NT2/D1 (cell line): Measurements from ENCODE around the gene CLEC4G.
"Not testable (repeated sequence)": the region's sequence is repeated elsewhere in the genome, so short reads cannot be mapped to it uniquely, and the experiment has no call there.

Experiments
- DNase-seq: peaks from one replicate; pipeline ENCODE4 v3.0.0-alpha.2; 2011; ENCODE audit warnings: low read depth, low spot score
- H3K27me3 ChIP-seq: 2 replicates; pipeline ENCODE4 v1.6.0; 2011; ENCODE audit warnings: mild to moderate bottlenecking; ENCODE audit not compliant: insufficient read length, insufficient read depth
- H3K36me3 ChIP-seq: 2 replicates; pipeline ENCODE4 v1.6.1; 2011; ENCODE audit warnings: mild to moderate bottlenecking, low read length, mixed read lengths; ENCODE audit not compliant: insufficient read depth, insufficient read length
- H3K4me1 ChIP-seq: 2 replicates; pipeline ENCODE4 v1.5.1; 2011; ENCODE audit not compliant: insufficient read depth, insufficient read length
- H3K4me3 ChIP-seq: 2 replicates; pipeline ENCODE4 v1.5.1; 2011; ENCODE audit warnings: low read depth; ENCODE audit not compliant: insufficient read length
- H3K9ac ChIP-seq: 2 replicates; pipeline ENCODE4 v1.6.0; 2011; ENCODE audit warnings: low read depth; ENCODE audit not compliant: insufficient read length
- H3K9me3 ChIP-seq: 2 replicates; pipeline ENCODE4 v1.5.1; 2011; ENCODE audit warnings: mild to moderate bottlenecking, low read length; ENCODE audit not compliant: insufficient read depth
- SUZ12 ChIP-seq: IDR thresholded peaks from 2 replicates; pipeline ENCODE4 v1.6.1; 2011; ENCODE audit not compliant: insufficient read length, insufficient read depth; ENCODE audit errors: extremely low read depth
- YY1 ChIP-seq: IDR thresholded peaks from 2 replicates; pipeline ENCODE4 v1.6.1; 2011; ENCODE audit not compliant: insufficient read length, insufficient read depth
- ZNF274 ChIP-seq: IDR thresholded peaks from 2 replicates; pipeline ENCODE4 v1.6.1; 2011; ENCODE audit warnings: mild to moderate bottlenecking, low read depth, low read length

The CLEC4G gene

GRCh38 chr19:7759156-7759555 is 27.2 kb upstream of the CLEC4G start:
- DNase-seq, result no peak
- H3K4me3 ChIP-seq, result no peak overlapping the region
- TF ChIP-seq ZNF274 (no peak), SUZ12 (no peak), YY1 (no peak)
- no peak overlapping the region for H3K9ac ChIP-seq
- H3K9me3 ChIP-seq, result peaks cover 33% of the 10 kb centered on the region
- no peaks in the 10 kb centered on the region for H3K27me3 ChIP-seq
- peaks cover 4% of the 10 kb centered on the region for H3K4me1 ChIP-seq
- H3K36me3 ChIP-seq, result no peaks in the 10 kb centered on the region

- Histone ChIP-seq H3K36me3 (no peaks in the 10 kb centered on the region), H3K4me1 (peaks cover 2% of the 10 kb centered on the region), H3K9ac (no peak overlapping the region), H3K9me3 (peaks cover 33% of the 10 kb centered on the region), H3K4me3 (no peak overlapping the region), H3K27me3 (no peaks in the 10 kb centered on the region)
- TF ChIP-seq SUZ12 (no peak), YY1 (no peak), ZNF274 (no peak)
- no peak for DNase-seq
Measured at GRCh38 chr19:7757358-7757757, 25.4 kb upstream of the CLEC4G start.

GRCh38 chr19:7756258-7756657 is 24.3 kb upstream of the CLEC4G start:
- no peaks in the 10 kb centered on the region for H3K27me3 ChIP-seq
- DNase-seq, result no peak
- H3K4me3 ChIP-seq, result no peak overlapping the region
- TF ChIP-seq YY1 (no peak), SUZ12 (no peak), ZNF274 (no peak)
- peaks cover 1% of the 10 kb centered on the region for H3K4me1 ChIP-seq
- H3K36me3 ChIP-seq, result no peaks in the 10 kb centered on the region
- no peak overlapping the region for H3K9ac ChIP-seq
- H3K9me3 ChIP-seq, result peaks cover 33% of the 10 kb centered on the region

GRCh38 chr19:7751157-7751783 is 19.4 kb upstream of the CLEC4G start:
- Histone ChIP-seq H3K4me1 (no peaks in the 10 kb centered on the region), H3K9ac (no peak overlapping the region), H3K36me3 (no peaks in the 10 kb centered on the region), H3K27me3 (no peaks in the 10 kb centered on the region), H3K9me3 (peaks cover 3% of the 10 kb centered on the region; the same call in 1 of the 2 replicates), H3K4me3 (no peak overlapping the region)
- no peak for DNase-seq
- TF ChIP-seq ZNF274, result no peak
- TF ChIP-seq SUZ12, result no peak
- no peak for TF ChIP-seq YY1

- peaks cover 4% of the 10 kb centered on the region for H3K27me3 ChIP-seq
- H3K9me3 ChIP-seq, result no peaks in the 10 kb centered on the region
- no peak overlapping the region for H3K9ac ChIP-seq
- peak; percentile 16 for DNase-seq
- H3K4me1 ChIP-seq, result no peaks in the 10 kb centered on the region
- TF ChIP-seq YY1 (no peak), ZNF274 (no peak), SUZ12 (no peak)
- H3K36me3 ChIP-seq, result no peaks in the 10 kb centered on the region
- H3K4me3 ChIP-seq, result no peak overlapping the region
Measured at GRCh38 chr19:7748756-7749155, 16.8 kb upstream of the CLEC4G start.

- no peak for DNase-seq
- H3K4me1 ChIP-seq, result peaks cover 2% of the 10 kb centered on the region
- no peaks in the 10 kb centered on the region for H3K36me3 ChIP-seq
Measured at GRCh38 chr19:7748171-7748570, 16.3 kb upstream of the CLEC4G start.

GRCh38 chr19:7746903-7747884 is 15.3 kb upstream of the CLEC4G start, which contains the start of gene CD209:
CD209 (minus strand) TSS chr19:7747534; CDS start chr19:7747511, 23 bp downstream.
- no peak for TF ChIP-seq SUZ12
- TF ChIP-seq YY1, result no peak
- no peak for TF ChIP-seq ZNF274
- Histone ChIP-seq H3K9ac (no peak within 1 kb of the TSS), H3K9me3 (no peaks in the 10 kb centered on the region), H3K4me3 (no peak within 1 kb of the TSS), H3K4me1 (peaks cover 2% of the 10 kb centered on the region), H3K36me3 (no peaks in the 10 kb centered on the region), H3K27me3 (peaks cover 4% of the 10 kb centered on the region)
- DNase-seq, result no peak

More at GRCh38 chr19:7748171-7748570, 16.3 kb upstream of the CLEC4G start:
- TF ChIP-seq ZNF274, result no peak
- TF ChIP-seq SUZ12, result no peak
- no peak for TF ChIP-seq YY1
- Histone ChIP-seq H3K4me3 (no peak overlapping the region), H3K9ac (no peak overlapping the region), H3K9me3 (no peaks in the 10 kb centered on the region), H3K27me3 (peaks cover 4% of the 10 kb centered on the region)

- H3K9ac ChIP-seq, H3K4me3 ChIP-seq, H3K4me1 ChIP-seq, H3K27me3 ChIP-seq, DNase-seq, H3K36me3 ChIP-seq, H3K9me3 ChIP-seq: not testable (repeated sequence)
Measured at GRCh38 chr19:7746306-7746705, 14.4 kb upstream of the CLEC4G start.
